GM18517 (cell line): ENCODE data around the gene RAB3D.
"Not testable (repeated sequence)": the region's sequence is repeated elsewhere in the genome, so short reads cannot be mapped to it uniquely, and the experiment has no call there.

ENCODE experiments used
- ATAC-seq: cut with Tn5 transposase; IDR thresholded peaks from one replicate; pipeline ENCODE4 v1.9.1; 2021; ENCODE audit warnings: mild to moderate bottlenecking, moderate library complexity; ENCODE audit not compliant: unreplicated experiment

RAB3D gene

GRCh38 chr19:11340099-11340467 is 626 bp upstream of the RAB3D start:
- ATAC-seq, result not testable (repeated sequence)

- ATAC-seq, result no peak
These were observed 746 bp downstream of the RAB3D start for GRCh38 chr19:11338569-11339253.

- no peak for ATAC-seq
These were observed 1.3 kb downstream of the RAB3D start for GRCh38 chr19:11338121-11338520.

GRCh38 chr19:11337080-11337479 is 2.4 kb downstream of the RAB3D start:
- no peak for ATAC-seq

- ATAC-seq, result no peak
These were observed 3.9 kb downstream of the RAB3D start for GRCh38 chr19:11335449-11336146.

GRCh38 chr19:11333838-11334237 is 5.6 kb downstream of the RAB3D start:
- ATAC-seq, result not testable (repeated sequence)

- no peak for ATAC-seq
These were observed 6.6 kb downstream of the RAB3D start for GRCh38 chr19:11332822-11333221.

GRCh38 chr19:11331502-11331901 is 8.0 kb downstream of the RAB3D start:
- ATAC-seq, result no peak

GRCh38 chr19:11330127-11330526 is 9.3 kb downstream of the RAB3D start:
- no peak for ATAC-seq

- ATAC-seq, result no peak
These were observed 13.9 kb downstream of the RAB3D start for GRCh38 chr19:11325544-11325943.

GRCh38 chr19:11324748-11325389 is 14.6 kb downstream of the RAB3D start:
- no peak for ATAC-seq

GRCh38 chr19:11324079-11324661 is 15.3 kb downstream of the RAB3D start:
- no peak for ATAC-seq

- no peak for ATAC-seq
These were observed 15.8 kb downstream of the RAB3D start for GRCh38 chr19:11323601-11324078.

GRCh38 chr19:11322269-11323024 is 17.0 kb downstream of the RAB3D start:
- no peak for ATAC-seq

GRCh38 chr19:11321191-11322126 is 18.0 kb downstream of the RAB3D start:
- no peak for ATAC-seq

GRCh38 chr19:11320278-11320995 is 19.0 kb downstream of the RAB3D start:
- not testable (repeated sequence) for ATAC-seq

- ATAC-seq, result no peak
These were observed 33.1 kb downstream of the RAB3D start for GRCh38 chr19:11306337-11306736.

- no peak for ATAC-seq
These were observed 34.5 kb downstream of the RAB3D start for GRCh38 chr19:11304936-11305335.

- ATAC-seq, result no peak
These were observed 38.7 kb downstream of the RAB3D start for GRCh38 chr19:11300811-11301120.
